OCI-M2 (cell line): Measurements from ENCODE around the gene GPR37L1.
"Not testable (repeated sequence)": the region's sequence is repeated elsewhere in the genome, so short reads cannot be mapped to it uniquely, and the experiment has no call there.

ENCODE experiments used
- DNase-seq: peaks from one replicate; lab custom pipeline; 2025; ENCODE audit not compliant: unreplicated experiment; lab: John Stamatoyannopoulos, UW

Gene GPR37L1

DNA sequence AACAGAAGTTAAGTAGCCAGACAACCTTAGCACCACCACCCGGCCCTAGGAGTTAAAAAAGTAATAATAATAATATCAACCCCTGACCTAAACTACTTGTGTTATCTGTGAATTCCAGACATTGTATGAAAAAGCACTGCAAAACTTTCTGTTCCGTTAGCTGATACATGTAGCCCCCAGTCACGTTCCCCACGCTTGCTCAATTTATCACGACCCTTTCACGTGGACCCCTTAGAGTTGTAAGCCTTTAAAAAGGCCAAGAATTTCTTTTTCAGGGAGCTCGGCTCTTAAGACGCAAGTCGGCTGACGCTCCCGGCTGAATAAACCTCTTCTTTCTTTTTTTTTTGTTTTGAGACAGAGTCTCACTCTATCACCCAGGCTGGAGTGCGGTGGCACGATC is 44.3 kb downstream of the GPR37L1 start:
- not testable (repeated sequence) for DNase-seq

DNA sequence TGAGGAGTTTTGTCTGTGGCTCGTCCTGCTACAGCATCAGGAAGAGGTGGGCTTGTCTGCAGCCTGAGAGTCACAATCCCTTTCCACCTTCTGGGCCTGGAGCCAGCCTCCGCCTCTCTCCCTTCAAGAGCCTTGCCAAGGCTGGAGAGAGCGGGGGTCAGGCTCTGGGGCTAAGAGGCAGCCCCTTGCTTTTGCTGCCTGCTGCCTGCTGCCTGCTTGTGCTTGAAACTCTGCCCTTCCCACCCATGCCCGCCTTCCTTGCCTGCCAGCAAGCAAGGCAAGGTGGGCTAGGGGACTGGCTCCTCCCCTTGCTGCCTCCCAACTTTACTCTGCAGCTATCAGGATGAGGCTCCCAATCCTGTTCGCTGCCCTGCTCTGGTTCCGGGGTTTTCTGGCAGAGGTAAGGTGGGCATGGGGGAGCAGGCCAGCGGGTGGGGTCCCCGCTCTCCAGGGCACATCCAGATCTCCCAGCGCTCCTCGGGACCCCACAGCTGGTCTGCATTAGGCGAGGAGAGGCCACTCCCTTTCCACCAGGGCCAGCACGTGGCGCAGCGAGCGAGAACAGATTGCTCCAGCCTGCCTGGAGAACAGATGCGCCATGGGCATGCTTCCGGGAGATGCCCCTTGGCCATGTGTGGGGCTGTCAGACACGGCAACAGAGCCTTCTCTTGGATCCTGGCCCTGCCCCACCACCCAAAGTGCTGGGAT is 45.1 kb downstream of the GPR37L1 start:
- DNase-seq: no peak

DNA sequence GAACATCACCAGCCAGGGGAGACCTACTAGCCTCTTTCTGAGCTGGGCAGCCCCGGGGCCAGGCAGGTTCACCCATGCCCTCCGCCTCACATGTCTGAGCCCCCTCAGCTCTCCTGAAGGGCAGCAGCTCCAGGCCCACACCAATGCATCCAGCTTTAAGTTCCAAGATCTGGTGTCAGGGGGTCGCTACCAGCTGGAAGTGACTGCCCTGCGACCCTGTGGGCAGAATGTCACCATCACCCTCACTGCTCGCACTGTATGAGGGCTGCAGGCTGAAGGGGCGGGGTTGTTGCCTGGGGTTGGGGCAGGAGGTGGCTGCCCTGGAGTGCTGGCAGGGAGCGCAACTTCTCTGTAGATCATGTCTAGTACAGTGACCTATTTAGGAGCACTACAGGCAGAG is 46.1 kb downstream of the GPR37L1 start:
- DNase-seq: no peak

DNA sequence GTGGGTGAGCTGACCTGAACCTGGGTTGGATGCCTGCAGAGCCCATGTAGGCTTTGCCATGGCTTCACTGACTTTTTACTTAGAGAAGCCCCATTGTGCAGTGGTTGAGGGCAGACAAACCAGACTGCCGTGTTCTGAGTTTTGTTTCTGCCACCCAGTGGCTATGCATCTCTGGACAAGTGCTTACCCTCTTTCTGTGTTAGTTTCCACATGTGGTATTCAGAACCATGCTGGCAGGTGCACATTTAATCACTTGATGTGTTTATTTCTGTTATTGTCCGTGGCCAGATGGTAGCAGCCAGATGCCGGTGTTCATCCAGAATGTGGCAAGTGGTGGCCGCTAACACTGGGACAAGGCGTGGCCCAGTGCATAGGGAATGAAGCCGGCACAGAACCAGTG is 48.0 kb downstream of the GPR37L1 start:
- DNase-seq: no peak

DNA sequence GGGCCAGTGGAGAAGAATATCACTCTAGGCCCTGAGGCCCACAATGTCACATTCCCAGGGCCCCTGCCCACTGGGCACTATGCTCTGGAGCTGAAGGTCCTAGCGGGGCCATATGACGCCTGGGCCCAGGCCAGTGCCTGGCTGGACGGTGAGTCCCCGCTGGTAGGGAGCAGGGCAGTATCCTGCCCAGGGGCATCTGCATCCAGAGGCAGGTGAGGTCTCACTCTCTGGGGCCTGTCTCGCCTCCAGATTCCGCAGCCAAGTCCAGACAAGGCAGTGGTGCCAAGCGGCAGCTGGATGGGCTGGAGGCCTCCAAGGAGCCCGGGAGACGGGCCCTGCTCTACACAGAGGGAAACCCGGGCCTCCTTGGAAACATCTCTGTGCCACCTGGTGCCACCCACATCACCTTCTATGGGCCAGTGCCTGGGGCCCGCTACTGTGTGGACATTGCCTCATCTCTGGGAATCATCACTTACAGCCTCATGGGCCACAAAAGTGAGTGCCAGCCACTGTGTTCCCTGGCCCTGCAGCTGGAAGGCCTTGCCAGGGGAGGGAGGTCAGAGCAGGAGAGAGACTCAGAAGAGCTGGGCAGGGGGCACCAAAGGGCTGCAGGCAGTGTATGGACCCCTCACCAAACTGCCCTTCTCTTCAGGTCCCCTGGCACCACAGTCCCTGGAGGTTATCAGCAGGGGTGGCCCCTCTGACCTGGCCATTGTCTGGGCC is 48.7 kb downstream of the GPR37L1 start:
- no peak for DNase-seq

DNA sequence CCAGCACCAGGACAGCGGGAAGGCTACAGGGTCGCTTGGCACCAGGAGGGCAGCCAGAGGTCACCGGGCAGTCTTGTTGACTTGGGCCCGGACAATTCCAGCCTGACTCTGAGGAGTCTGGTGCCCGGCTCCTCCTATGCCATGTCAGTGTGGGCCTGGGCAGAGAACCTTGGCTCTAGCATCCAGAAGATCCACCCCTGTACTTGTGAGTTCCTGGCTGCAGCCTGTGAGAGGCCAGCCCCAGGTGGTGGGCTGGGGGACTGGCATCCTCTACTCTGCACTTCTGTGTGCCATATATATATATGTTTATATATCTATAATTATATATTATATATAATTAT is 49.3 kb downstream of the GPR37L1 start:
- DNase-seq: no peak

DNA sequence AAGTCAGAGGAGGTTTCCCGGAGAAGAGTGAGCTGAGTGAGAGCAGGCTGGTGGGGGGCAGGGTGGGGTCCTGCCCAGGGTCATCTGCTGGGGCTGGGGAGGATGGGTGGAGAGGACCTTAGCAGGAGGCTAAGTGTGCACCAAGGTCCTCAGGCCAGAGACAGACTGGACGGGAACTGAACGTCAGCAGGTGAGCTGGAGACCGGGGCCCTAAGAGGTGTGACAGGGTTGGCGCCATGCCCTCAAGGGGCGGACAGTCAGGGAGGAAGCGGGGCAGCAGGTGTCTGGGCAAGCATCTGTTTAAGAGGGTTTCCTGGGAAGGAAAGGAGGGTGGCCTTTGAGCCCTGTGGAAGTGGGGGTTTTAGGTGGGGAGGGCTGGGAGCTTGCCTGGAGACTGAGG is 51.3 kb downstream of the GPR37L1 start:
- DNase-seq: no peak

DNA sequence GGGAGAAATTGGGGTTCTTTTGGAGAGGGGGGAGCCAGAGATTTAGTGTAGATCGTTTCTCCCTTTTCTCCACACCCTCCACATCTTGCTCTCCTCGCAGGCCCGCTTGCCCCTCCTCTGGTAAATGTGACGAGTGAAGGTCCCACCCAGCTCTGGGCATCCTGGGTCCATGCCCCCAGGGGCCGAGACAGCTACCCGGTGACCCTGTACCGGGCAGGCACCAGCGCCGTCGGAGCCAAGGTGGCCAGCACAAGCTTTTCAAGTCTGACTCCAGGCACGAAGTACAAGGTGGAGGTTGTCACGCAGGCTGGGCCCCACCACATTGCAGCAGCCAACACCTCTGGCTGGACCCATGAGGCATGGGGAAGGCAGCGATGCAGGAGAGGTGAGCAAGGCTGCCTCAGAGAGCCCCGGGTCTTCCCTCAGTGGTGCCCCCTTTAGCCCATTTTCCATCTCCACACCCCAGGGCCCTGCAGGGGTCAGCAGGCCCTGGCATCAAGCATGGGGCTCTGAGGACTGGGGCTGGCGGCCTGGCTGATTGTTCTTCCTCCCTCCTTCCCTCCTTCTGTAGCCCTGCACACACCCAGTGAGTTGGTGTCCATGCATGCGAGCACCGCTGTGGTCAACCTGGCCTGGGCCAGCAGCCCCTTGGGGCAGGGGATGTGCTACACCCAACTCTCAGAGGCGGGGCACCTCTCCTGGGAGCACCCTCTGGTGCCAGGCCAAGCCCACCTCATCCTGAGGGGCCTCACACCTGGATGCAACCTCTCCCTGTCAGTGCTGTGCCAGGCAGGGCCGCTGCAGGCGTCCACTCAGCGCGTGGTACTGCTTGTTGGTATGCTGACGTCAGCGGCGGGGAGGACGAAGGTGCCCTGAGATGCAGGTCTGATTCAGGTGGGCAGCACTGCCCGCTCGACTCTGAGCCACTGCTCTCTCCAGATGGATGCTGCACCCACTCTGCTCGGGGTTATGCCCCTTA is 54.5 kb downstream of the GPR37L1 start:
- no peak for DNase-seq

DNA sequence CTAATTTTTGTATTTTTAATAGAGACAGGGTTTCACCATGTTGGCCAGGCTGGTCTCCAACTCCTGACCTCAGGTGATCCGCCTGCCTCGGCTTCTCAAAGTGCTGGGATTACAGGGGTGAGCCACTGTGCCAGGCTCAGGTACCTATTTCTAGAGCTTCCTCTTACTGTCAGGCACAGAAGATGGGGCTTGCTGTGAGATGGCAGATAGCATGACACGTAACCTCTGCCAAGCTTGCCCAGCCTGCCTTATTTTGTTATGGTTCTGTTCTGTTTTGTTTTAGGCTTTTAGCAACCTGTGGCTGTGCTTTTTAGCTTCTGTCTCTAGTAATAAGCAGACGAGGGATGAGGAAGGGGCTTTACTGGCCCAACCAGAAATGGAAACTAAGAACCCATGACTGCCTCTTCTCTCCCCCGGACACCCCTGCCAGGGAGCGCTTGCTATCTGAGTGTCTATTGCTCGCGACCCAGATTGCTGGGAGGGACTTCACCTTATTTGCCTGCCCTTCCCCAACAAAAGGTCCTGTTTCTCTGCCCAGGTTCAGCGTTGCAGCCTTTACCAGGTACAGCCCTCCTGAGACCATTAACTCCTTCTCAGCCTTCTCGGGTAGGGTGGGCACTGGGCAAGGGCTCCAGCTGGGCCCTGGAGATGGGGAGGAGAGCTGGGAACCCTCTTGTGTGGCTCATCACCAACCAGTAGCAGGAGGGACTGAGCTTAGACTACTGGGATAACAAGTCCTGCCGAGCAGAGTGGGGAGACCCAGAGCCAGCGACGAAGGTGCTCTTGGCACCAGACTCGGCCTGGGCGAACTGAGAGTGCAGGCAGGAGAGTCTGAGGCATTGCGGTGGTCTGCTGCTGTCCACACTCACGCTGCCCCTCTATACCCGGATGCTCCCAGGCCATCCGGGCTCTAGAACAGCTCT is 57.4 kb downstream of the GPR37L1 start:
- no peak for DNase-seq

DNA sequence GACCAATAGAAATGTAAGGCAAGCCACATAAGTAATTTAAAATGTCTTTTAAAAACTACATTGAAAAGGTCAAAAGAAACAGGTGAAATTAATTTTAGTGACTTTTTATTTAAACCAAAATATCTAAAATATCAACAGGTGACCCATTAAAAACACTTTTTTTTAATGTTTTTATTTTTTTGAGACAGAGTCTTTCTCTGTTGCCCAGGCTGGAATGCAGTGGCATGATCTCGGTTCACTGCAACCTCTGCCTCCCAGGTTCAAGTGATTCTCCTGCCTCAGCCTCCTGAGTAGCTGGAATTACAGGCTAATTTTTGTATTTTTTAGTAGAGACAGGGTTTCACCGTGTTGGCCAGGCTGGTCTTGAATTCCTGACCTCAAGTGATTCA is 58.0 kb downstream of the GPR37L1 start:
- not testable (repeated sequence) for DNase-seq

DNA sequence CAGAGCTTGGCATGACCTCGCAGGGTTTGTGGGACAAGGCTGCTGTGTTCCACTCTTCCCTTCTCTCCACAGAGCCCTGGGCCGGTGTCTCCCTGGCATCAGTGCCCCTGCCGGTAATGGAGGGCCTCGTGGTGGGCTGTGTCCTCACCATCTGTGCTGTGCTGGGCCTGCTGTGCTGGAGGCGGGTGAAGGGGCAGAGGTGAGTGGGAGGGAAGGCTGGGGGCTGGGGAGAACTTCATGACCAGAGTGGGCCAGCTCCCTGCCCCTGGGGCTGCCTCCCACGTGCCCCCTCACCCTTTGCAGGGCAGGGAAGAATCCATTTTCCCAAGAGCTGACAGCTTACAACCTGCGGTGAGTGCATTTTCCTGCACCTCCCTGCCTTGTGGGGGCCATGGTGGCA is 58.9 kb downstream of the GPR37L1 start:
- no peak for DNase-seq

DNA sequence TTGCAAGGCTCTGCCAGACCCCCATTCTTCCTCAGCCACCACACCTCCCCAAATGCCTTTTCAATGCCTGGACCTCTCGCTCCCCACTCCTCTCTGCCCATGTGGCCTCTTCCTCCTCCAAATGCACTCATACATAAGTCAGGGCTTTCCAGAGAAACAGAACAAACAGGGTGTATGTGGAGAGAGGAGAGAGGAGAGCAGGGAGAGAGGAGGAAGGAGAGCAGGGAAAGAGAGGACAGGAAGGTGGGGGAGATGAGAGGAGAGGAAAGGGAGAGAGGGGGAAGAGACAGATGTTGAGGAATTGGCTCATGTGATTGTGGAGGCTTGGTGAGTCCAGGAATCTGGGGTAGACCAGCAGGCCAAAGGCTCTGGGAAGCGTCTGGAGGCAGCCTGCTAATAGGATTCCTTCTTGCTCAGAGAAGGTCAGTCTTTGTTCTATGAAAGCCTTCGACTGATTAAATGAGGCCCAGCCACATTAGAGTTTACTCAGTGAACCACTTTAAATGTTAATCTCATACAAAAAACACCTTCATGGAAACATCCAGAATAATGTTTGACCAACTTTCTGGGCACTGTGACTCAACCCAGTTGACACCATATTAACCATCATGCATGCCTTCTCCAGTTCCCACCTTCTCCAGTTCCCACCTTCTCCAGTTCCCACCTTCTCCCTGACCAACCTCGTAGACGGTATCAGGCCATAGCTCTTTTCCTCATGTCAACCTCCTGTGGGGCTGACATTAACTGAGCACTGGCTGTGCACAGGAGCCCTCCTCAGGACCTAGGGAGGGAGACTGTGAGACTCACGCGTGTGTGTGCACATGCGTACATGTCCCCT is 59.5 kb downstream of the GPR37L1 start:
- DNase-seq: no peak
